MCF 10A (cell line): ENCODE results near the gene TNC. TPM values are rescaled to one million over a fixed set of nuclear protein-coding genes. Genes with fewer than 3 reads are reported as not detected.

Experiments used
- BruUV-seq: library from RNA; stranded (reverse); fragments of 400-500 nt; replicated peaks from 2 replicates; lab custom pipeline; 2021; lab: Mats Ljungman, UMichigan
- CTCF ChIA-PET: fragments of 300-600 bp; sonication (Branson Sonifier 250); formaldehyde crosslinking; extraction: SDS; loops from one replicate; lab custom pipeline; 2021; ENCODE audit warnings: antibody characterized with exemption, inconsistent platforms; lab: Yijun Ruan, JAX
- POLR2A ChIA-PET: fragments of 300-600, 350-650 bp; sonication (Branson Sonifier 250); formaldehyde crosslinking; extraction: SDS; loops from one replicate; lab custom pipeline; 2020; ENCODE audit warnings: antibody characterized with exemption, inconsistent platforms; lab: Yijun Ruan, JAX
- DNase-seq: peaks from one replicate; pipeline ENCODE4 v3.0.0-alpha.2; 2018; ENCODE audit not compliant: unreplicated experiment
- H3K27ac Mint-ChIP-seq: one replicate; pipeline ENCODE4 v1.8.0; 2022; ENCODE audit warnings: mild to moderate bottlenecking, low read depth, mixed read lengths; ENCODE audit not compliant: unreplicated experiment
- H3K27me3 Mint-ChIP-seq: one replicate; pipeline ENCODE4 v1.8.0; 2022; ENCODE audit warnings: mixed read lengths; ENCODE audit not compliant: insufficient read depth, unreplicated experiment
- H3K36me3 Mint-ChIP-seq: one replicate; pipeline ENCODE4 v1.8.0; 2022; ENCODE audit warnings: mild to moderate bottlenecking, moderate library complexity, mixed read lengths; ENCODE audit not compliant: insufficient read depth, unreplicated experiment
- H3K4me1 Mint-ChIP-seq: one replicate; pipeline ENCODE4 v1.8.0; 2022; ENCODE audit warnings: mixed read lengths; ENCODE audit not compliant: insufficient read depth, unreplicated experiment
- H3K4me3 Mint-ChIP-seq: one replicate; pipeline ENCODE4 v1.8.0; 2022; ENCODE audit warnings: mild to moderate bottlenecking, moderate library complexity, mixed read lengths; ENCODE audit not compliant: unreplicated experiment
- H3K9me3 Mint-ChIP-seq: one replicate; pipeline ENCODE4 v1.8.0; 2022; ENCODE audit warnings: mixed read lengths; ENCODE audit not compliant: unreplicated experiment
- intact Hi-C: fragments of 100-400 bp; cut with micrococcal nuclease; formaldehyde crosslinking; loops from 2 replicates; pipeline ENCODE4 v1.14.1; 2022
- total RNA-seq: library from RNA; stranded (reverse); gene quantifications from 2 replicates; pipeline ENCODE4 v1.2.3, GENCODE V29; 2022
- TF ChIP-seq, protein P1 (sequence below): fragments of 200-600 bp; IDR thresholded peaks from one replicate; pipeline ENCODE4 v1.8.0; 2022; ENCODE audit warnings: antibody characterized with exemption, mild to moderate bottlenecking; ENCODE audit not compliant: unreplicated experiment

TNC gene
- total RNA-seq, 1 experiment from 2014 or later: 49.8 TPM

- no peak for DNase-seq
- Mint-ChIP-seq H3K4me1 (no peaks in the 10 kb centered on the region), H3K27ac (no peak overlapping the region), H3K9me3 (no peaks in the 10 kb centered on the region), H3K4me3 (no peak overlapping the region), H3K36me3 (no peaks in the 10 kb centered on the region), H3K27me3 (no peaks in the 10 kb centered on the region)
- CTCF ChIA-PET: interaction anchor here (0.6 to 1.0 kb wide), 4 partner anchors 9 to 119 kb away, joined by 3 read pairs; no protein-coding TSS in a partner anchor
- POLR2A ChIA-PET: no interaction called here
- TF ChIP-seq, protein P1, sequence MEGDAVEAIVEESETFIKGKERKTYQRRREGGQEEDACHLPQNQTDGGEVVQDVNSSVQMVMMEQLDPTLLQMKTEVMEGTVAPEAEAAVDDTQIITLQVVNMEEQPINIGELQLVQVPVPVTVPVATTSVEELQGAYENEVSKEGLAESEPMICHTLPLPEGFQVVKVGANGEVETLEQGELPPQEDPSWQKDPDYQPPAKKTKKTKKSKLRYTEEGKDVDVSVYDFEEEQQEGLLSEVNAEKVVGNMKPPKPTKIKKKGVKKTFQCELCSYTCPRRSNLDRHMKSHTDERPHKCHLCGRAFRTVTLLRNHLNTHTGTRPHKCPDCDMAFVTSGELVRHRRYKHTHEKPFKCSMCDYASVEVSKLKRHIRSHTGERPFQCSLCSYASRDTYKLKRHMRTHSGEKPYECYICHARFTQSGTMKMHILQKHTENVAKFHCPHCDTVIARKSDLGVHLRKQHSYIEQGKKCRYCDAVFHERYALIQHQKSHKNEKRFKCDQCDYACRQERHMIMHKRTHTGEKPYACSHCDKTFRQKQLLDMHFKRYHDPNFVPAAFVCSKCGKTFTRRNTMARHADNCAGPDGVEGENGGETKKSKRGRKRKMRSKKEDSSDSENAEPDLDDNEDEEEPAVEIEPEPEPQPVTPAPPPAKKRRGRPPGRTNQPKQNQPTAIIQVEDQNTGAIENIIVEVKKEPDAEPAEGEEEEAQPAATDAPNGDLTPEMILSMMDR: no peak
- no TSS peak for BruUV-seq
- intact Hi-C loops: no loop called here
These were observed 71.8 kb downstream of the TNC start for GRCh38 chr9:115046199-115046598.

- Mint-ChIP-seq H3K4me1 (no peaks in the 10 kb centered on the region), H3K9me3 (no peaks in the 10 kb centered on the region), H3K27ac (no peak overlapping the region), H3K27me3 (no peaks in the 10 kb centered on the region), H3K36me3 (peaks cover 6% of the 10 kb centered on the region), H3K4me3 (no peak overlapping the region)
- TF ChIP-seq, protein P1: no peak
- ChIA-PET POLR2A (no interaction called here), CTCF (no interaction called here)
- no TSS peak for BruUV-seq
- intact Hi-C loops: no loop called here
- no peak for DNase-seq
These were observed 74.3 kb downstream of the TNC start for GRCh38 chr9:115043632-115044031.

- H3K27me3 Mint-ChIP-seq: no peaks in the 10 kb centered on the region
- BruUV-seq: no TSS peak
- DNase-seq: no peak
- no peaks in the 10 kb centered on the region for H3K9me3 Mint-ChIP-seq
- no peak overlapping the region for H3K4me3 Mint-ChIP-seq
- POLR2A ChIA-PET: no interaction called here
- H3K36me3 Mint-ChIP-seq: peaks cover 6% of the 10 kb centered on the region
- H3K4me1 Mint-ChIP-seq: no peaks in the 10 kb centered on the region
- H3K27ac Mint-ChIP-seq: no peak overlapping the region
- CTCF ChIA-PET: no interaction called here
- intact Hi-C loops: no loop called here
- TF ChIP-seq, protein P1: no peak
These were observed 75.0 kb downstream of the TNC start for GRCh38 chr9:115042781-115043509.

DNA sequence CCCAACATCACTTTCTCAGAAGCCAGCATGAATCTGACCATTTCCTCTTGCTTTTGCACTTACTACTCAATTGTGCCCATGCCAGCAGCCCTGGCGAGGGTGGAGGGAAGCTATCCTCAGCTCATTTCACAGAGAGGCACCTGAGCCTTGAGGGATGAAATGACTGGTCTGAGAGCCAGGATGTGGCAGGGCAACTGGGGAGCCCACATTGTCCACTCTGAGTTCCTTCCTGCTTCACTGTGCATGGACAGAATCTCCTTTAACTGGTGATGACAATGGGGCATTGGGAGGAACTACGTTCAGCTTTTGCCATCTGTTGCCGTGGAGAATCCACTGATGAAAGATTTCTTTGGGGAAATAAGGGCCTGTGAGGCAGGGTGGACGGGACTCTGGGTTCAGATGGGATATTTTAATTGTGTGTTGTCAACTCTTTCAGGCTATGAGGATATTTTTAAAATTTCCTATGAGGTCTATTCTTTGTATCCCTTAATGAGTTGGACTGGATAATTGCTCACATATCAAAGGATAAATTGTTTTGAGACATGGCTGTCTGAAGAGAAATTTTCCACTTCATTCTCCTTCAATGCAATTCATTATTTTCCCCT is 78.3 kb downstream of the TNC start:
- Mint-ChIP-seq H3K4me3 (no peak overlapping the region), H3K27ac (no peak overlapping the region), H3K9me3 (no peaks in the 10 kb centered on the region), H3K4me1 (peaks cover 22% of the 10 kb centered on the region), H3K27me3 (no peaks in the 10 kb centered on the region), H3K36me3 (peaks cover 6% of the 10 kb centered on the region)
- intact Hi-C loops: no loop called here
- TF ChIP-seq, protein P1: no peak
- ChIA-PET CTCF (interaction anchor here (0.9 to 1.1 kb wide), 3 partner anchors 20 to 29 kb away, joined by 3 to 5 read pairs (median 3); no protein-coding TSS in a partner anchor), POLR2A (no interaction called here)
- no TSS peak for BruUV-seq
- no peak for DNase-seq
